NOMO-1 (cell line): ENCODE results near the gene CTBP1.

ENCODE experiments used
- DNase-seq, 2 experiments: peaks; one replicate each; lab custom pipeline; 2025; ENCODE audit not compliant: unreplicated experiment in 2 of 2; lab: John Stamatoyannopoulos, UW

CTBP1 gene

DNA sequence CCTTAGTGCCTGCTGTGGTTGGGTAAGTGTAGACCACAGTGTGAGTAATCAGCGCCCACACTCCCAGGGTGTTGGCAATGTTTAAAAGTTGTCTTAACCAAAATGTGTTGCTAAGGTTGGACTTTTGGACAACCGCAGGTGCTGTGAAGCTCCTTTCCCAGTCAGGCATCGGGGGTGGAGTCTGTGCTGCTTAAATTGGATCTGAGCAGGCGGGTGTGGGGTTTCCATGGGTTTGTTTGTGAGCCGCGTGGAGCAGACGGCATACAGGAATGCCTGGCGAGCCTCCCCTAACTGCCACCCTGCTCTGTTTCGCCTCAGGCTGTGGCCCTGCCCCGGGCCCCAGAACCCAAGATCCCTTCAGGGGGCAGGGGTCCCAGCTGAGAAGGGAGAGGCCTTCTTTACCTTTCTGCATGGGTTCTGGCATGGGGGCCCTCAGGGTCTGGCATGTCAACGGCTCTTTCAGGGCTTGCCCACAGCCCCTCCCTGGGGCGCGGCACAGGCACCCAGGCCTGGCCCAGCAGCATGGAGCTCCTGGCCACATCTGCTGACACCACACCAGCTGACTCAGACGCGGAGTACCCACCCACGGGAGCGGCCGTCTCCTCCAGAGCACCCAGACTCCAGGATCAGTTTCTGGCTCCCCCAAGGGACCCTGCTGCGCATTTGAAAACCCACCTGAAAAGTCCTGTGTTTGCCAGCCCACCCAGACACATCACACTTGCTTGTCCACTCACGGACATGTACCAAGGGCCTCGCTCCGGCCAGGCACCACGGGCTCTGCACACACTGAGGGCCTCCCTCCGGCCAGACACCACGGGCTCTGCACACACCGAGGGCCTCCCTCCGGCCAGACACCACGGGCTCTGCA, 71.4 kb downstream of the CTBP1 start:
- no peak for DNase-seq

GRCh38 chr4:1176398-1177273, 72.3 kb downstream of the CTBP1 start:
- no peak for DNase-seq

GRCh38 chr4:1175635-1176229, 73.2 kb downstream of the CTBP1 start:
- DNase-seq: no peak

- DNase-seq: no peak
Measured at GRCh38 chr4:1174941-1175634, 73.8 kb downstream of the CTBP1 start.

GRCh38 chr4:1172971-1173757, 75.8 kb downstream of the CTBP1 start:
- DNase-seq: no peak

GRCh38 chr4:1172228-1172851, 76.6 kb downstream of the CTBP1 start, which contains the start of gene SPON2:
TSS of gene SPON2 (minus strand) at chr4:1172583.
- no peak for DNase-seq

DNA sequence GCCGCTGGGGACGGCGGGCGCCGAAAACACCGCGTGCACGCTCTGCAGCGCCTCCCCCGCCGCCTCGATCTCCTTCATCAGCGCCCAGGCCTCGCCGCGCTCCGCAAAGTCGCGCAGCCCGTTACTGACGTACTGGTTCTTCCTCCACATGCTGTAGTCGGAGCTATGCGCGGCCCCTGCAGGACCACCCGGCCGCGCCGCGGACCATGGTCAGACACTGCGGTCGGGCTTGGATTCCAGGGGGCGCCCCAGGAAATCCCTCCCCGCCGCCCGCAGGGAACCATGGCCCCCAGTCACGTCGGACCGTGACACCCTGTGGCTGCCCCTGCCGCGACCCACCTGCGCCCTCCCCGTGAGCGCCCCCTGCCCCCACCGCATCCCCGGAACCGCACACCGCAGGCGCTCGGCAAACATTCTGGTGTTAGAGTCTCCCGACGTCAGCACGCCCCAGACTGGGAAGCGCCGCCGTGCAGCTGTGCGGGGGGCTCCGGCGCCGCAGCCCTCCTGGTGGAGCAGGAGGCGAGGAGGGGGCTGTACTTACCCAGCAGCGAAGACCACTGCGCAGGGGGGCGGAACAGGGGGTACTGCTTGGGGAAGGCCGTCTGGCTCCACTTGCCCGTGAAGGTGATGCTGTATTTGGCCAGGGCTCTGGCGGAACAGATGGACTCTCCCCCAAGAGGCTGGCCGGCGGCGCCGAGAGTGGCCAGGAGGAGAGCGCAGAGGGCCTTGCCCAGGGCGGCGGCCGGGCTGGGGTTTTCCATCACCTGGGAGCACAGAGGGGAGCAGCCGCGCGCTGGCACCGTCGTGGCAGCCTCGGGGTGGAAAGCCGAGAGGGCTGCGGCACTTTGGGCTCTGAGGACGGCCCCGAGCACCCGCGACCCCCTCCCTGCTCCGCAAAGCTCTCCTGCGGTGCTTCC, 77.4 kb downstream of the CTBP1 start:
- DNase-seq: peak in 1 of 2 experiments; percentile 20

DNA sequence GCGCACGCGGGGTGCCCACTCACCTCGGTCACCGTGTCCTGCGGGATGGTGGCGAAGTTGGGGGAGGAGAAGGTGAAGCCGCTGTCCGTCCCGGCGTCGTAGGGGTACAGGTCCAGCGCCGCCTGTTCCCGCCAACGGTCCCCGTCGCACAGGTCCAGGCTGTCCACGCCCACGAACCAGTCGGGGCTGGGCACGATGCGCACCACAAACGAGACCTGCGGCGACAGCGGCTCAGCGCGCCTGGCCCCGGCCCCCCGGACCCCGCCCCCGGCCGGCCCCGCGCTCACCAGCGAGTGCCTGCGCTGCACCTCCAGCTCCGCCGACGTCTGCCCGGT, 78.0 kb downstream of the CTBP1 start:
- DNase-seq: no peak

DNA sequence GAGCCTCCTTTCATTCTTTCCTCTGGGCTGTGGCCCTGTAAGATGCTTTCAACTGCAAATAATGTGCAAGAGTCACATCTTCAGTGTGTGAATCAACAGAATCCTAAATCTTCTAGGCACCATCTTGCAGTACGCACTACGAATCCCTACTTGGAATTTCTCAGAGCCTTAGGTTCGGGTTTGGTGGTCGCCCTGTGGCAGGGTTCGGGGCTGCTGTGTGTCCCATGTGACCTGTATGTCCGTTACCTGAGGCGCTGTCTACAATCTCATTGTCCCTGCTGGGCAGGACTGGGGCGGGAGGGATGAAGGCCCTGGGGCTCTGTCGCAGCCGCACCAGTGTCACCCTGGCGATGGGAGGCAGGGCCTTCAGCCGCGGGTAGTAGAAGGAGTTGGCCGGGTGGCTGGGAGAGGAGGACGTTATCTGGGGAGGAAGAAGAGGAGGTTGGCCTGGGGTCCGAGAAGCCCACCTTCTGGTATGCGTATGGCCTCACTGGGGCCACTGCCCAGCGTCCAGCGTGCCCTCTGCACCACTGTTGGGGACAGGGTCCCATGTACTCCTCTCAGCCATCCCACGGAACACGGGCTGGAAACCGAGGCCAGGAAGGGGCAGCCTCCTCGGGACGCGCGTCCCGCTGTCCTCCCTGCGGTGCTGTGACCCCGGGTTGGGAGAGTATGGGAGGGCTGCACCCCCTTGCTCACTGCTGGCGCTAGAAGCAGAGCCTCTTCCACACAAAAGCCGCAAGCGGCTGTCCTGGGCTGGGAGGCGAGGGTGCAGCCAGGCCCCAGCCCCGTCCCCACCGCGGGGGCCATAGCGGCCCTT, 78.6 kb downstream of the CTBP1 start:
- no peak for DNase-seq

DNA sequence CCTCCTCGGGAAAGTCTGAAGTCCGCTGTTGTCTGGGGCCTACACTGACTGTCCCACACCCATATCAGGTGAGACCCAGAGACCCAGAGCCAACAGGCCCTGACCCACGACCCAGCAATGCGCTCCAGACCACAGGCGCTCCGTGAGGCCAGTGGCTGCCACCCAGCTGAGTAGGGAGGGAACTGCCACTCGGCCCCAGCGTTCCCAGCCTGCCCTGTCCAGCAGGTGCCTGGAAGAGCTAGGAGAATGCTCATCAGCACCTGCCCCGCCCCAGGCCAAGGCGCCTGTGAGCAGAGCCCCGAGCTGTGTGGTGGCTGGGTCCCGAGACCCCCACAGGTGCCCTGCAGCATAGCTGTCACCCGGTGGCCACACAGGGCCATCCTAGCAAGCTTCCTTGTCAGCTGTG, 79.2 kb downstream of the CTBP1 start:
- DNase-seq: no peak

- DNase-seq: no peak
Measured at GRCh38 chr4:1169171-1169671, 79.7 kb downstream of the CTBP1 start.

DNA sequence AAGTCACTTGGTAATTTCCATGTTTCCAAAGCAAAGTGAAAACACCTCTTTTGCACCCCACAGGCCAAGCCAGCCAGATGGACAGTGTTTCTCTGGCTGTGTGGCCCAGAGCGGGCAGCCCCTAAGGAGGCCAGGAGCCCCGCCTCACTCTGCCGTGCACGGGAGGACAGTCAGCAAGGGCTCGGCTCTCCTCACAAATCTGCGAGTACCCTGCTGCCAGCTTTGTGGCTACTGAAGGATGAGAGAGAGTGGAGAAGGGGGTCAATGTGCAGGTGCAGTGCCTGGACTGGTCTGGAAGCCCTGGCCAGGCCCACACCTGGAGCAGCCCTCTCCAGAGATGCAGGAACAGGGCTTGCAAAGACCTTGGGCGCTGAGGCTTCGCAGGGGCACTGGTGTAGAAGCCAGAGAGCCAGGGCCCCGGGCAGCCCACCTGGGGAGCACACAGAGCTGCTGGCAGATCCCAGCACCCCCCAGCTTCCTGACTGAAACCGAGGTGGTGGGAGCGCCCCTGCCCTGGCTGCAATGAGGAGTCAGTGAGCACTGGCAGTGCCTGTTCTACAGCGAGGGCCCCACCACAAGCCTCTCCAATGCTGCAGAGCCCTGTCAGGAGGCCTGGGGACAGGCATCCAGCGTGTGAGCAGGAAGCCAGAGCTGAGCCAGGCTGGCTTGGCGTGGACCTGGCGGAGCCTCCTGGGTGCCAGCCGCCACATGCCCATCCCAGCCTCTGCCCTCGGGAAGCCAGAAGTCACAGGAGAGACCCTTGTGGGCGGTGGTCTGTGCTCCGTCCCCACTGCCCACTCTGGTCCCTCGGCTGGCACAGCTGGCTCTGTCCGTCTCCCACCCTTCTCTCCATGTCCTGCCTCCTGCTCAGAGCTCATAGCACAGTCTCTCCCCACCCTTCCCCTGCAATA, 80.5 kb downstream of the CTBP1 start:
- no peak for DNase-seq

GRCh38 chr4:1167244-1167949, 81.5 kb downstream of the CTBP1 start:
- peak; percentile 93 to 95 for DNase-seq

- no peak for DNase-seq
Measured at GRCh38 chr4:1166509-1167243, 82.3 kb downstream of the CTBP1 start.

DNA sequence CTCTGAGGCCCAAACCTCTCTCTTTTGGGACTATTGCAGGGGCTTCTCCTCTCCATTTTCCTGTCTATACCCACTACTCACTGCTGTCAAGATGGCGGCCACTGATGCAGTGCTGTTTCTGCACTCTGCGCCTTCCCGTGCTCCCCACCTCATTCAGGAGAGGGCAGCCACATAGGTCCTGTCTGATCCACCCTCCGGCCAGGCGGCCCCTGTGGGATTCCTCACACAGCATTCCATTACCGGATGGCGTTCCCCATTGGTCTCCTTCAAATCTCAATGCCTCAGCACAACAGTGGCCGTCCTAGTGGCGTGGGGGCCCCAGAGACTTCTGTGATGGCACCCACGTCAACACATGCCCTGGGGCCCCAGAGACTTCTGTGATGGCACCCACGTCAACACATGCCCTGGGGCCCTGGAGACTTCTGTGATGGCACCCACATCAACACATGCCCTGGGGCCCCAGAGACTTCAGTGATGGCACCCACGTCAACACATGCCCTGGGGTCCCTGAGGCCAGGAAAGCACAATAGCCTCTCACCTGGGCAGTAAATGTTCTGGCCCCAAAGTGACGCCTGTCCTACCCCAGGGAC, 83.9 kb downstream of the CTBP1 start:
- DNase-seq: no peak
